A673 (cell line): ENCODE results near the gene GRIP1. TPM values are rescaled to one million over a fixed set of nuclear protein-coding genes. Genes with fewer than 3 reads are reported as not detected.

Experiments used
- BruUV-seq: library from RNA; stranded (reverse); fragments of 400-500 nt; replicated peaks from 2 replicates; lab custom pipeline; 2021; lab: Mats Ljungman, UMichigan
- CTCF ChIA-PET: fragments of 300-600 bp; sonication (Branson Sonifier 250); formaldehyde crosslinking; loops from one replicate; lab custom pipeline; 2022; ENCODE audit warnings: antibody characterized with exemption; lab: Charles Lee
- POLR2A ChIA-PET: fragments of 300-600 bp; sonication (Branson Sonifier 250); formaldehyde crosslinking; loops from one replicate; lab custom pipeline; 2022; ENCODE audit warnings: antibody characterized with exemption; ENCODE audit not compliant: low non-redundant PET; lab: Charles Lee
- DNase-seq: peaks from one replicate; pipeline ENCODE4 v3.0.0-alpha.2; 2015; ENCODE audit warnings: low spot score
- H3K27ac ChIP-seq: fragments of 200-600 bp; sonication (generic); 2 replicates; pipeline ENCODE4 v1.5.1; 2016; ENCODE audit warnings: mixed run types, low read depth, mild to moderate bottlenecking, mixed read lengths, antibody characterized with exemption, low read length; ENCODE audit not compliant: poor library complexity, severe bottlenecking
- H3K27me3 ChIP-seq: fragments of 200-600 bp; sonication (generic); replicated peaks from 2 replicates; pipeline ENCODE4 v1.6.1; 2017; ENCODE audit warnings: mixed run types, low read depth, mild to moderate bottlenecking, mixed read lengths, antibody characterized with exemption, low read length; ENCODE audit not compliant: insufficient read depth, poor library complexity
- H3K36me3 ChIP-seq: fragments of 200-600 bp; sonication (generic); 2 replicates; pipeline ENCODE4 v1.6.1; 2016; ENCODE audit warnings: mixed run types, mild to moderate bottlenecking, mixed read lengths, antibody characterized with exemption, low read length; ENCODE audit not compliant: insufficient read depth, poor library complexity, severe bottlenecking
- H3K4me1 ChIP-seq: fragments of 200-600 bp; sonication (generic); 2 replicates; pipeline ENCODE4 v1.6.1; 2017; ENCODE audit warnings: mixed run types, mild to moderate bottlenecking, mixed read lengths, antibody characterized with exemption, low read length; ENCODE audit not compliant: insufficient read depth, poor library complexity, severe bottlenecking
- H3K4me3 ChIP-seq: fragments of 200-600 bp; sonication (generic); 2 replicates; pipeline ENCODE4 v1.5.1; 2016; ENCODE audit warnings: low read depth, mixed run types, mild to moderate bottlenecking, mixed read lengths, low read length; ENCODE audit not compliant: poor library complexity, severe bottlenecking
- H3K9me3 ChIP-seq: fragments of 200-600 bp; sonication (generic); 2 replicates; pipeline ENCODE4 v1.6.1; 2016; ENCODE audit warnings: mixed run types, low read depth, mild to moderate bottlenecking, mixed read lengths, antibody characterized with exemption, low read length; ENCODE audit not compliant: poor library complexity, severe bottlenecking
- CTCF ChIP-seq: fragments of 300-800, 200-600 bp; sonication (generic); conservative IDR thresholded peaks from 2 replicates; pipeline ENCODE4 v1.5.1; 2017; ENCODE audit warnings: low read depth, mild to moderate bottlenecking, antibody characterized with exemption, low read length, moderate library complexity, mixed read lengths
- EZH2 ChIP-seq: fragments of 200-600 bp; sonication (generic); IDR thresholded peaks from 2 replicates; pipeline ENCODE4 v1.6.1; 2017; ENCODE audit warnings: borderline replicate concordance, low read depth, mild to moderate bottlenecking, mixed read lengths, antibody characterized with exemption, low read length; ENCODE audit not compliant: poor library complexity, severe bottlenecking
- intact Hi-C: fragments of 100-400 bp; cut with micrococcal nuclease; formaldehyde crosslinking; loops from one replicate; pipeline ENCODE4 v1.10.0; 2022; ENCODE audit not compliant: unreplicated experiment
- total RNA-seq: library from RNA; stranded (reverse); gene quantifications from 2 replicates; pipeline ENCODE4 v1.2.3, GENCODE V29; 2021

GRIP1 gene
- total RNA-seq, 1 experiment from 2014 or later = 3.6 TPM

- CTCF ChIA-PET = no interaction called here
- no peak for DNase-seq
- POLR2A ChIA-PET = no interaction called here
- TF ChIP-seq EZH2 (no peak), CTCF (no peak)
- no peak overlapping the region for H3K4me3 ChIP-seq
- H3K36me3 ChIP-seq = no peaks in the 10 kb centered on the region
- H3K27me3 ChIP-seq = peaks cover 63% of the 10 kb centered on the region
- intact Hi-C loops = no loop called here
- no peaks in the 10 kb centered on the region for H3K9me3 ChIP-seq
- no peak overlapping the region for H3K27ac ChIP-seq
- BruUV-seq = no TSS peak
- no peaks in the 10 kb centered on the region for H3K4me1 ChIP-seq
Observed at GRCh38 chr12:66572845-66573244, 106.0 kb downstream of the GRIP1 start.

GRCh38 chr12:66571361-66571915 is 107.4 kb downstream of the GRIP1 start:
- no peaks in the 10 kb centered on the region for H3K9me3 ChIP-seq
- ChIA-PET POLR2A (no interaction called here), CTCF (no interaction called here)
- H3K27ac ChIP-seq = no peak overlapping the region
- no TSS peak for BruUV-seq
- peaks cover 56% of the 10 kb centered on the region for H3K27me3 ChIP-seq
- H3K36me3 ChIP-seq = no peaks in the 10 kb centered on the region
- no peak for DNase-seq
- no peak overlapping the region for H3K4me3 ChIP-seq
- no peak for TF ChIP-seq EZH2
- no peak for TF ChIP-seq CTCF
- no peaks in the 10 kb centered on the region for H3K4me1 ChIP-seq
- intact Hi-C loops = no loop called here

GRCh38 chr12:66563220-66563619 is 115.7 kb downstream of the GRIP1 start:
- no peaks in the 10 kb centered on the region for H3K36me3 ChIP-seq
- BruUV-seq = no TSS peak
- no peak overlapping the region for H3K27ac ChIP-seq
- no peak for DNase-seq
- H3K4me1 ChIP-seq = no peaks in the 10 kb centered on the region
- POLR2A ChIA-PET = no interaction called here
- CTCF ChIA-PET = no interaction called here
- TF ChIP-seq CTCF = no peak
- no peak for TF ChIP-seq EZH2
- intact Hi-C loops = no loop called here
- no peak overlapping the region for H3K4me3 ChIP-seq
- H3K27me3 ChIP-seq = peaks cover 8% of the 10 kb centered on the region
- H3K9me3 ChIP-seq = no peaks in the 10 kb centered on the region
